Epithelial cell of alveolus of lung (primary cell): ENCODE measurements around the gene SLC26A3. TPM values are rescaled to one million over a fixed set of nuclear protein-coding genes. Genes with fewer than 3 reads are reported as not detected.

Experiments used
- total RNA-seq: library from RNA; depleted of rRNA; stranded (reverse); fragments of >200 nt; gene quantifications from 2 replicates; pipeline ENCODE4 v1.2.1, GENCODE V29; 2015

SLC26A3 gene
- total RNA-seq, result not detected in 2 replicates

DNA sequence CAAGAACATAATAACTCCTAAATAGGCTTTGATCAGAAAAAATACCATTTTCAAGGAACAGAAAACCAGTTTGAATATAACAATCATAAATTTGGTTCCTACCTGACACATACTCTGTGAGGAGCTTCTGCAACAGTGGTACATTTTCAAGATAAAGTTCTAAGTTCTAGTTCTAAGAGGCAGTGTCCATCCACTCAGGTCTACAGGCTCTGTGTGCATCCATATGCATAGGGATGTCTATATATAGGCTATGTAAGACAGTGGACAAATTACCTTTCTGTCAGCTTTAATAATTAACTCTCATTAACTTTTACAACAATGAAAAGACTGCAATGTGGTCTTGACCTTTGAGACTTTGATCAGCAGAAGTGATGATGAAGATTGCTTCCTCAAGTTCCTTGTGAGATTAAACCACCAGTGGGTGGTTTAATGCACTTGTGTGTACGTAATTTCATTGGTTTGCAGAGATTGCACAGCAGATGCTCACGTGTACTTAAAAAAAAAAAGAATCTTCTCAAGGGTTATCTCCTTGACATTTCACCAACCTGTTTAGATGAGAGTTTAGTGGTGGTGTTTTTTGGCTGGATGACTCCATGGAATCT lies at the start of gene SLC26A3:
SLC26A3 (minus strand) TSS at position 215 of the 602 bp plus-strand sequence. CDS start 8,714 bp downstream, outside the sequence.

DNA sequence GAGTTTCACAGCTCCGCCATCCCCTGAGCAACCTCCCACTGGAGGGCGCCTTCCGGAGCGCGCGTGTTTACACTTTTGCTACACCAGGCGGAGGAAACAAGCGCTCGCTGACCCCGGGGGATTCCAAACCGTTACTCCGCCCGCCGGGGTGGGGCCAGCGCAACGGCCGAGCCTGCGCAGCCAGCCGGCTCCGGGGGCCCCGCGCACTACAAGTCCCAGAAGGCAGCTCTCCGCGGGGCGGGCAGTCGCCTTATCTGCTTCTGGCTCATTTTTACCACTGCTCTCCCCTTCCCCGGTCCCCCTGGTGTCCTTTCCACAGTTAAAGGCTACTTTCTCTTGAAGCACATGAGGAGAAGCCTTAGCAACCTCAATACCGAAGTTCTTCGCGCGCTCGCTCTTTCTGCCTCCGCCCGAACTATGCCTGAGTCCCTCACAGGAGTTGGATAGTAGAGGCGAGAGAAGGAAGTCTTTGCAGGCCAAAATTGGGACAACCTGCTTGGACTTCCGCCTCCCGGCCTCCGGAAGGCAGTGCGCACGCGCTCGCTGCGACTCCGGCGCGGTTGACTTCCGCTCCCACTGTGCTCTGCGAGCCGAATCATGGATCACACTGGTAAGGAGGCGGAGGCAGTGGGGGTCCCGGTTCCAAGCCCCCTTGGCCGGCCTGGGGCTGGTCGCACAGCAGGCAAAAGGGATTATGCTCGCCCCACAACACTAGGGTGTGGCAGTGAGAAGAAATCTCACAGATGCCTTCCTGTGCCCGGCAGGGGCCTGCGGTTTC lies 59.3 kb downstream of the SLC26A3 start, which contains the start of gene CBLL1:
CBLL1 (plus strand) TSS at position 576 of the 778 bp plus-strand sequence; CDS start at position 598, 22 bp downstream.

Other genes with a start within 250 kb of the SLC26A3 start
- 29.8 and 30.0 TPM in 2 replicates for gene COG5, start 239.3 kb downstream of the SLC26A3 start, total RNA-seq
- gene DUS4L, start 239.3 kb downstream of the SLC26A3 start, total RNA-seq, result 6.9 and 16.7 TPM in 2 replicates
- 45.0 and 82.4 TPM in 2 replicates for gene BCAP29, start 223.0 kb downstream of the SLC26A3 start, total RNA-seq
- 0.40 and 0.78 TPM in 2 replicates for gene SLC26A4, start 142.4 kb downstream of the SLC26A3 start, total RNA-seq
- gene CBLL1, start 59.1 kb downstream of the SLC26A3 start, total RNA-seq, result 14.2 and 16.1 TPM in 2 replicates
- 29.5 and 36.6 TPM in 2 replicates for gene DLD, start 88.0 kb upstream of the SLC26A3 start, total RNA-seq
- gene LAMB1, start 199.9 kb upstream of the SLC26A3 start, total RNA-seq, result 209 and 712 TPM in 2 replicates